OCI-LY7 (cell line): ENCODE results near the gene THSD7A. TPM values are rescaled to one million over a fixed set of nuclear protein-coding genes. Genes with fewer than 3 reads are reported as not detected.

Experiments
- BruUV-seq: library from RNA; stranded (reverse); fragments of 400-500 nt; replicated peaks from 2 replicates; lab custom pipeline; 2021; lab: Mats Ljungman, UMichigan
- CTCF ChIA-PET: fragments of 300-600 bp; sonication (Branson Sonifier 250); formaldehyde crosslinking; loops from one replicate; lab custom pipeline; 2022; ENCODE audit warnings: antibody characterized with exemption; ENCODE audit not compliant: unreplicated experiment; lab: Charles Lee
- POLR2A ChIA-PET: fragments of 300-600 bp; sonication (Branson Sonifier 250); formaldehyde crosslinking; loops from one replicate; lab custom pipeline; 2022; ENCODE audit warnings: antibody characterized with exemption; lab: Charles Lee
- DNase-seq: peaks from one replicate; pipeline ENCODE4 v3.0.0-alpha.2; 2015; ENCODE audit warnings: low spot score
- H2AFZ ChIP-seq: fragments of 200-600 bp; sonication (generic), shearing (Covaris generic); 2 replicates; pipeline ENCODE4 v1.6.1; 2014; ENCODE audit warnings: mild to moderate bottlenecking, antibody characterized with exemption, low read length, moderate library complexity
- H3K27ac ChIP-seq: fragments of 200-600 bp; sonication (generic); 2 replicates; pipeline ENCODE4 v1.5.1; 2014; ENCODE audit warnings: mixed run types, low read depth, mild to moderate bottlenecking, moderate library complexity, low read length, inconsistent platforms; ENCODE audit not compliant: poor library complexity, severe bottlenecking
- H3K36me3 ChIP-seq: fragments of 200-600 bp; sonication (generic); 2 replicates; pipeline ENCODE4 v1.6.1; 2014; ENCODE audit warnings: mild to moderate bottlenecking, antibody characterized with exemption, low read length, moderate library complexity, mixed read lengths; ENCODE audit not compliant: insufficient read depth
- H3K4me1 ChIP-seq: fragments of 200-600 bp; sonication (generic); 2 replicates; pipeline ENCODE4 v1.5.1; 2014; ENCODE audit warnings: mild to moderate bottlenecking, low read length; ENCODE audit not compliant: insufficient read depth, poor library complexity, severe bottlenecking
- H3K4me2 ChIP-seq: fragments of 200-600 bp; sonication (generic); 2 replicates; pipeline ENCODE4 v1.6.1; 2014; ENCODE audit warnings: mild to moderate bottlenecking, low read length
- H3K4me3 ChIP-seq: fragments of 200-600 bp; sonication (generic); 2 replicates; pipeline ENCODE4 v1.5.1; 2014; ENCODE audit warnings: mild to moderate bottlenecking, low read depth, low read length; ENCODE audit not compliant: poor library complexity, severe bottlenecking
- H3K79me2 ChIP-seq: fragments of 200-600 bp; sonication (generic); 2 replicates; pipeline ENCODE4 v1.6.1; 2016; ENCODE audit warnings: low read depth, mild to moderate bottlenecking, low read length, moderate library complexity, mixed read lengths; ENCODE audit not compliant: insufficient read depth
- H3K9me2 ChIP-seq: fragments of 200-600 bp; sonication (generic); 2 replicates; pipeline ENCODE4 v1.6.1; 2016; ENCODE audit warnings: mild to moderate bottlenecking, low read length, mixed read lengths; ENCODE audit not compliant: insufficient read depth
- H3K9me3 ChIP-seq: fragments of 200-600 bp; sonication (generic); 2 replicates; pipeline ENCODE4 v1.6.1; 2014; ENCODE audit warnings: mild to moderate bottlenecking, mixed run types, low read length, mixed read lengths
- H4K20me1 ChIP-seq: fragments of 200-600 bp; sonication (generic); 2 replicates; pipeline ENCODE4 v1.6.1; 2014; ENCODE audit warnings: mild to moderate bottlenecking, antibody characterized with exemption, low read length, moderate library complexity, mixed read lengths; ENCODE audit not compliant: insufficient read depth
- EZH2phosphoT487 ChIP-seq: fragments of 200-600 bp; sonication (generic); IDR thresholded peaks from 2 replicates; pipeline ENCODE4 v1.6.1; 2018; ENCODE audit warnings: low read depth, borderline replicate concordance, mild to moderate bottlenecking, mixed run types, antibody characterized with exemption, low read length, moderate library complexity, mixed read lengths
- intact Hi-C: fragments of 100-400 bp; cut with micrococcal nuclease; formaldehyde crosslinking; loops from one replicate; pipeline ENCODE4 v1.10.0; 2022; ENCODE audit not compliant: unreplicated experiment
- total RNA-seq, 2 experiments: library from RNA; depleted of rRNA in 1 of 2; stranded (reverse); fragments of >200 nt in 1 of 2; shearing (Covaris generic) in 1 of 2; gene quantifications; 2 replicates each; pipeline ENCODE4 v1.2.3, GENCODE V29; 2014 to 2022
- TF ChIP-seq, protein P1 (sequence below): fragments of 200-600 bp; sonication (generic); conservative IDR thresholded peaks from 2 replicates; pipeline ENCODE4 v1.5.1; 2014; ENCODE audit warnings: mild to moderate bottlenecking, antibody characterized with exemption, low read length, moderate library complexity, mixed read lengths

THSD7A gene
- total RNA-seq, 2 experiments from 2014 or later, result 0.13 TPM; not detected in 1

DNA sequence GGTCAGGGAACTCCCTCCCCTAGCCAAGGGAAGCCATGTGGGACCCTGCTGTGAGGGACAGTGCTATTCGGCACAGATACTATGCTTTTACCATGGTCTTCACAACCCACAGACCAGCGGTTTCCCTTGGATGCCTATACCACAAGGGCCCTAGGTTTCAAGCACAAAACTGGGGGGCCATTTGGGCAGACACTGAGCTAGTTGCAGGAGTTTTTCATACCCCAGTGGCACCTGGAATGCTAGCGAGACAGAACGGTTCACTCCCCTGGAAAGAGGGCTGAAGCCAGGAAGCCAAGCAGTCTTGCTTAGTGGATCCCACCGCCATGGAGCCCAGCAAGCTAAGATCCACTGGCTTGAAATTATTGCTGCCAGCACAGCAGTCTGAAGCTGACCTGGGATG, 156.8 kb downstream of the THSD7A start:
- no peak for DNase-seq
- BruUV-seq, result no TSS peak
- Histone ChIP-seq H3K9me2 (no peaks in the 10 kb centered on the region), H2AFZ (no peak overlapping the region), H3K4me1 (no peaks in the 10 kb centered on the region), H3K79me2 (no peaks in the 10 kb centered on the region), H3K4me2 (no peak overlapping the region), H3K36me3 (no peaks in the 10 kb centered on the region), H3K4me3 (no peak overlapping the region), H4K20me1 (no peaks in the 10 kb centered on the region), H3K27ac (no peak overlapping the region), H3K9me3 (no peaks in the 10 kb centered on the region)
- TF ChIP-seq, protein P1, sequence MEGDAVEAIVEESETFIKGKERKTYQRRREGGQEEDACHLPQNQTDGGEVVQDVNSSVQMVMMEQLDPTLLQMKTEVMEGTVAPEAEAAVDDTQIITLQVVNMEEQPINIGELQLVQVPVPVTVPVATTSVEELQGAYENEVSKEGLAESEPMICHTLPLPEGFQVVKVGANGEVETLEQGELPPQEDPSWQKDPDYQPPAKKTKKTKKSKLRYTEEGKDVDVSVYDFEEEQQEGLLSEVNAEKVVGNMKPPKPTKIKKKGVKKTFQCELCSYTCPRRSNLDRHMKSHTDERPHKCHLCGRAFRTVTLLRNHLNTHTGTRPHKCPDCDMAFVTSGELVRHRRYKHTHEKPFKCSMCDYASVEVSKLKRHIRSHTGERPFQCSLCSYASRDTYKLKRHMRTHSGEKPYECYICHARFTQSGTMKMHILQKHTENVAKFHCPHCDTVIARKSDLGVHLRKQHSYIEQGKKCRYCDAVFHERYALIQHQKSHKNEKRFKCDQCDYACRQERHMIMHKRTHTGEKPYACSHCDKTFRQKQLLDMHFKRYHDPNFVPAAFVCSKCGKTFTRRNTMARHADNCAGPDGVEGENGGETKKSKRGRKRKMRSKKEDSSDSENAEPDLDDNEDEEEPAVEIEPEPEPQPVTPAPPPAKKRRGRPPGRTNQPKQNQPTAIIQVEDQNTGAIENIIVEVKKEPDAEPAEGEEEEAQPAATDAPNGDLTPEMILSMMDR, result no peak
- TF ChIP-seq EZH2phosphoT487, result no peak
- intact Hi-C loops, result no loop called here
- ChIA-PET POLR2A (no interaction called here), CTCF (no interaction called here)

DNA sequence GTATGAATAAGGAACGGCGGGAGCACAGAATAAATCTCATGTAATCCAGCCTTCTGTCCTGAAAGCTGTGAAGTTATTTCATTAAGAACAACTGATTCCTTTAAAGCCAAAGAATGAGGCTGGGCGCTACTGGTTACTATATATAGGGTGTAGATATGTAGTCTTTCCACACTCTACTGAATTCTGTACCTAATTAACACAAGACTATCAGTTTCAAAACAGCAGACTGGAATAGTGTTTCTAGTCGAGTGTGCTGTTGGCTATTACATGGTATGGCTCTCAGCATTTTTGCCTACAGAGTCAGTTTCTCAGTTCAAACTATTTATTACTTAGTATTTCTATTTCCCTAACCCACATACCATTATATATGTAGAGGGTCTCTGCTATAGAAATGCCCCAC, 163.3 kb downstream of the THSD7A start:
- no peak for TF ChIP-seq EZH2phosphoT487
- TF ChIP-seq, protein P1, result no peak
- no peak overlapping the region for H3K27ac ChIP-seq
- POLR2A ChIA-PET, result no interaction called here
- no peak overlapping the region for H3K4me3 ChIP-seq
- H3K4me2 ChIP-seq, result no peak overlapping the region
- no peaks in the 10 kb centered on the region for H4K20me1 ChIP-seq
- no peaks in the 10 kb centered on the region for H3K36me3 ChIP-seq
- no peaks in the 10 kb centered on the region for H3K4me1 ChIP-seq
- no peak for DNase-seq
- no peaks in the 10 kb centered on the region for H3K79me2 ChIP-seq
- CTCF ChIA-PET, result no interaction called here
- H3K9me3 ChIP-seq, result no peaks in the 10 kb centered on the region
- H2AFZ ChIP-seq, result no peak overlapping the region
- BruUV-seq, result no TSS peak
- intact Hi-C loops, result no loop called here
- H3K9me2 ChIP-seq, result no peaks in the 10 kb centered on the region

DNA sequence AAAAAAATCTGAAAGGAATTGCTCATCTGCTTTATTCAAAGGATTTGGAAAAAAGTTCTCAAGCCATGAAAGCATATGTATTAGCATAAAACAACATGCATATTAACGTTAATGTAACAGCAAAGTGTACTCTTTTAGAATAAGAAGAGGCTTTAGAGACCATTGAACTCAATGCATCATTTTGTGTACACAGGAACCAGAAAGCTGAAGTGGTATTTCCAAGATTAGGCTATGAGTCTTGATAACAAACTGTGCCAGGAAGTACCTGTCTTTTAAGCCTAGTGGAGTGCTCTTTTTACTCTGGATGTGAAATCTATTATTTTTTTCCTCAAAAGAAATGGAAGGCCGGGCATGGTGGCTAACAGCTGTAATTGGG, 164.2 kb downstream of the THSD7A start:
- H4K20me1 ChIP-seq, result no peaks in the 10 kb centered on the region
- H3K27ac ChIP-seq, result no peak overlapping the region
- intact Hi-C loops, result no loop called here
- BruUV-seq, result no TSS peak
- H3K36me3 ChIP-seq, result no peaks in the 10 kb centered on the region
- H2AFZ ChIP-seq, result no peak overlapping the region
- H3K79me2 ChIP-seq, result no peaks in the 10 kb centered on the region
- no peak for DNase-seq
- no peak overlapping the region for H3K4me3 ChIP-seq
- ChIA-PET POLR2A (no interaction called here), CTCF (no interaction called here)
- H3K9me3 ChIP-seq, result no peaks in the 10 kb centered on the region
- H3K9me2 ChIP-seq, result no peaks in the 10 kb centered on the region
- H3K4me1 ChIP-seq, result no peaks in the 10 kb centered on the region
- H3K4me2 ChIP-seq, result no peak overlapping the region
- TF ChIP-seq EZH2phosphoT487, result no peak
